Neural crest cell (in vitro differentiated cells): ENCODE results near the gene GABRD. TPM values are rescaled to one million over a fixed set of nuclear protein-coding genes. Genes with fewer than 3 reads are reported as not detected.

Source experiments
- DNase-seq: peaks from one replicate; pipeline ENCODE4 v3.0.0; 2021; ENCODE audit warnings: low read depth, mixed read lengths, low spot score
- H3K27ac Mint-ChIP-seq: one replicate; pipeline ENCODE4 v1.8.0; 2021; ENCODE audit warnings: mild to moderate bottlenecking, mixed read lengths; ENCODE audit not compliant: unreplicated experiment
- H3K27me3 Mint-ChIP-seq: 2 replicates; pipeline ENCODE4 v1.8.0; 2021; ENCODE audit warnings: low read depth, mild to moderate bottlenecking, mixed read lengths
- H3K36me3 Mint-ChIP-seq: 2 replicates; pipeline ENCODE4 v1.8.0; 2021; ENCODE audit warnings: low read depth, mild to moderate bottlenecking, mixed read lengths
- H3K4me1 Mint-ChIP-seq: 2 replicates; pipeline ENCODE4 v1.8.0; 2021; ENCODE audit warnings: mixed read lengths
- H3K4me3 Mint-ChIP-seq: one replicate; pipeline ENCODE4 v1.8.0; 2021; ENCODE audit warnings: mild to moderate bottlenecking, mixed read lengths
- H3K9me3 Mint-ChIP-seq: 2 replicates; pipeline ENCODE4 v1.8.0; 2021; ENCODE audit warnings: mixed read lengths
- total RNA-seq: library from RNA; stranded (reverse); gene quantifications from 2 replicates; pipeline ENCODE4 v1.2.1, GENCODE V29; 2021
- TF ChIP-seq, protein P1 (sequence below): fragments of 200-600 bp; sonication (generic); conservative IDR thresholded peaks from 2 replicates; pipeline ENCODE4 v1.5.0; 2021; ENCODE audit warnings: antibody characterized with exemption, mild to moderate bottlenecking

GABRD gene
- total RNA-seq, 1 donor from 2014 or later: 0.54 TPM

DNA sequence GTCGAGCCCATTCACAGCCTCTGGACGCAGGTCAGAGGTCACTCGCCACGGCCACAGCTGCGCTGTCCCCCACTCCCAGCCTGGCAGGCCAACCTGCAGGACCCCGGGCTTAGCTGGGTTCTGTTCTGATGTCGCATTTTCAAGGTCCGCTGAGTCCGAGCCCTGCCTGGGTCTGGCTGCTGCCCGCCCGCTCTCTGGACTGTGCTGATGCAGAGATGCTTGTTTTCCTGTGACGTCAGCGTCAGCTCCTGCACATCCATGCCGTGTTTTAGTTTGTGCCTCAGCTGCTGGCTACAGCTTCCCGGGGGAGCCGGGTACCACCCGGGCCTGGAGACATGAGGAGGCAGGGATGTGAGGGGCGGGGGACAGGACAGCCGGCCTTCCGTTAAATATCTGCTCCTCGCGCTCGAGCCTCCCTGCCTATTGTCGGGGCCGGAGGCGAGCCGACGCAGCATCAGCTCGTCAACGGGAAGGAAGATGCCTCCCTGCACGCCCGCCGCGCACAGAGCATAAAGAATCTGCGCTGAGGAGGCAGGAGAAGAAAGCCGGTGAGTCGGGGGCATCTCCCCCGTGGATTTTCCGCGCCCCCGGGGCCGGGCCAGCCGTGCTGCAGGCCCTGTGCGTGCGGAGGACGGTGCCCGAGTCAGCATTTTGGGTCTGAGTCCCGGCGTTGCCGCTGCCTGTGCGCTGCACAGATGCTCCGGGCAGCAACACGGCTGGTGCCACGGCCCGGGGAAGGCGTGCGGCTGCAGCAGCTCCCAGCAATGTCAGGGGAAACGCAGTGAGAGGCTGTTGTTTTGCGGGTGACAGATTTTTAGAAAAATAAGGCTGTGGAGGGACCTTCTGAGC, 54.5 kb downstream of the GABRD start:
- Mint-ChIP-seq H3K36me3 (peaks cover 14% of the 10 kb centered on the region), H3K9me3 (peaks cover 10% of the 10 kb centered on the region), H3K27me3 (no peaks in the 10 kb centered on the region), H3K4me3 (peak overlapping the region; percentile 82), H3K4me1 (peaks cover 15% of the 10 kb centered on the region), H3K27ac (peak overlapping the region; percentile 67)
- peak; percentile 58 for DNase-seq
- TF ChIP-seq, protein P1, sequence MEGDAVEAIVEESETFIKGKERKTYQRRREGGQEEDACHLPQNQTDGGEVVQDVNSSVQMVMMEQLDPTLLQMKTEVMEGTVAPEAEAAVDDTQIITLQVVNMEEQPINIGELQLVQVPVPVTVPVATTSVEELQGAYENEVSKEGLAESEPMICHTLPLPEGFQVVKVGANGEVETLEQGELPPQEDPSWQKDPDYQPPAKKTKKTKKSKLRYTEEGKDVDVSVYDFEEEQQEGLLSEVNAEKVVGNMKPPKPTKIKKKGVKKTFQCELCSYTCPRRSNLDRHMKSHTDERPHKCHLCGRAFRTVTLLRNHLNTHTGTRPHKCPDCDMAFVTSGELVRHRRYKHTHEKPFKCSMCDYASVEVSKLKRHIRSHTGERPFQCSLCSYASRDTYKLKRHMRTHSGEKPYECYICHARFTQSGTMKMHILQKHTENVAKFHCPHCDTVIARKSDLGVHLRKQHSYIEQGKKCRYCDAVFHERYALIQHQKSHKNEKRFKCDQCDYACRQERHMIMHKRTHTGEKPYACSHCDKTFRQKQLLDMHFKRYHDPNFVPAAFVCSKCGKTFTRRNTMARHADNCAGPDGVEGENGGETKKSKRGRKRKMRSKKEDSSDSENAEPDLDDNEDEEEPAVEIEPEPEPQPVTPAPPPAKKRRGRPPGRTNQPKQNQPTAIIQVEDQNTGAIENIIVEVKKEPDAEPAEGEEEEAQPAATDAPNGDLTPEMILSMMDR: no peak

DNA sequence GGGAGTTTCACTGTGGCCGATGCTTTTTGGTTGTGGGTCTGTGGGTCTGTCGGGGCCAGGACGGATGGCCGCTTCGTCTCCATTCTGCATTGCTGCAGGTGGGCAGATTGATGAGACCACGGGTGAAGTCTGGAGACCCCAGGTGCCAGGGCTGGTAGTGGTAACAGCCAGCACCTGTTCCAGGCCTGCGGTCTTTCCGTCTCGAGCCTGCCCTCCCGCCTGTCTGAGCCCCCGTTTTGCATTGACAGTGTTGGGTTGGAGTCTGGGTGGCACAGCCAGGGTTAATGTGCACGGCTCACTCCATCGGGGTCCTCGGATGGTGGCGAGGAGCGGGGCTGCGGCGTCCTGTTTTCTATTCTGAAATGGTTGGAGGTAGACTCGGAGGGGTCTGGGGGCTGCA, 55.3 kb downstream of the GABRD start:
- DNase-seq: no peak
- peaks cover 11% of the 10 kb centered on the region for H3K9me3 Mint-ChIP-seq
- peaks cover 15% of the 10 kb centered on the region for H3K36me3 Mint-ChIP-seq
- H3K4me3 Mint-ChIP-seq: peak overlapping the region; percentile 82
- no peak overlapping the region for H3K27ac Mint-ChIP-seq
- peaks cover 15% of the 10 kb centered on the region for H3K4me1 Mint-ChIP-seq
- no peaks in the 10 kb centered on the region for H3K27me3 Mint-ChIP-seq
- TF ChIP-seq, protein P1: no peak

DNA sequence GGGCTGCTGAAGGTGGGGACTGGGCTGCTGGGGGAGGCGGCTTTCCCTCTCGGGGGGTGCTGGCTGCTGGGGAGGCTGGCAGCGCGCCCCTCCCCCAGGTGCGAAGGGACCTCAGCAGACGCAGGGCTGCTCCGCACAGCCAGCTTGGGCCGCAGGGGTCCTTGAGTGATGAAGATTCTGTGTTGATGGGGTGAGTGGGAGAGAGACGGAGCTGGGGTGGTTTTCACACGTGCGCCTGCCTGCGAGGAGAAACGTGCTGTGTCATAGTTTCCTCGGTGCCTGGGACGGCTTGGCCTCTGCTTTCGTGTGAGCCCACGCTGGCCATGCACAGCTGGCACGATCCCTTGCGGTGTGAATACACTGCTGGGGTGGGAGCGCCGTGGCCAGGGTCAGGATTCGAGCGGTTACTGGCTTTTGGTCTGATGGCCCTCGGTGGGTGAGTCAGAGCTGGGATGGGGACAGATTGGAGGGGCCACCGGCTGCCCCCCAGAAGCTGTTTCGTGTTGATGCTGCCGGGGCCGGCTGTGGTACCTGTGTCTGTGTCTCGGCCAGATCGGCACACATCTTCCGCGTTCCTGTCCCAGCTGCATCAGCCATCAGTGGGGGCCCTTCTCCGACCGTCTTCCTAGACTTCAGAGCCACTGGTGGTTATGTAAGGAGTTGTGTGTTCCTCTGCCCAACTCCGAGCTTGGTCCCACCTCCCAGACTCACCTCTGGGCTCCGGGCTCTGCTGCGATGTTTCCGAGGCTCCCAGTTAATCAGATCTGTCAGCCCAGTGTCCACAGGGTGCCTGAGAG, 56.0 kb downstream of the GABRD start:
- no peak overlapping the region for H3K27ac Mint-ChIP-seq
- TF ChIP-seq, protein P1: no peak
- peaks cover 15% of the 10 kb centered on the region for H3K4me1 Mint-ChIP-seq
- peaks cover 11% of the 10 kb centered on the region for H3K9me3 Mint-ChIP-seq
- H3K36me3 Mint-ChIP-seq: peaks cover 15% of the 10 kb centered on the region
- H3K27me3 Mint-ChIP-seq: no peaks in the 10 kb centered on the region
- no peak for DNase-seq
- H3K4me3 Mint-ChIP-seq: peak overlapping the region; percentile 19

DNA sequence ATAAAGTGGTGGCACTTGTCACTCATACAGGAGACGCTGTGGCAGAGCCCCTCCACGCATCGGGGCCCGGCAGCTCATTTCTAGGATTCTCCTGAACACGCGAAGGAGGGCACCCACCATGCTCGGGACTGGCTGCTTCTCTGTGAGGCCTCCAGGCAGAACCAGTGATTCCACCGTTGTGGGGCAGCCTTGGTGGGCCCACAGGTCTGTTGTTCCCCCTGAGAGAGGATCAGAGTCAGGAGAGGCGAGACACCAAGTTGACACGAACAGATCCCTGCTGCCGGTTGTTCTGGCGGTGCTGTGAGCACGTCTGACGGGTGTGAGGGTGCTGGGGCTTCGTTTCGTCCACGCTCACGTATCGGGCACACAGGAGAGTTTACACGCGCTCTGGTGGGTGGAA, 57.7 kb downstream of the GABRD start:
- Mint-ChIP-seq H3K27me3 (no peaks in the 10 kb centered on the region), H3K4me3 (peak overlapping the region; percentile 27), H3K27ac (no peak overlapping the region), H3K9me3 (peaks cover 11% of the 10 kb centered on the region), H3K36me3 (peaks cover 15% of the 10 kb centered on the region), H3K4me1 (peaks cover 15% of the 10 kb centered on the region)
- TF ChIP-seq, protein P1: no peak
- no peak for DNase-seq

DNA sequence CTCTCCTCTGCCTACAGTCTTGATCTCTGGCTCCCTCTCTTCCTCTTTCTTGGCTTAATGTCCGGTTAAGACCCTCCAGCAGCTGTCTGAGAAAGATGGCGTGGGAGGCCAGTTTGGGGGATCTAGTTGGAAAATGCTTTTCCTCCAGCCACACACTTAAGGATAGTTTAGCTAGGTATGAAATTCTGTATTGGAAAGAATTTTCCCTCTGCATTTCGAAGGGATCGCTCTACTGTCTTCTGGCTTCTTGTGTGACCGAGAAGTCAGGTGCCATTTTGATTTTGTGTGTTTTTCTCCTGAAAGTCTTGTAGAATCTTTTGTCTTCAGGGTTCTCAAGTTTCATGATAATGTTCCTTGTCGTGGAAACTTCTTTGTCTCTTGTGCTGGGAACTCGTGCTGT, 59.0 kb downstream of the GABRD start:
- no peak for DNase-seq
- Mint-ChIP-seq H3K4me3 (no peak overlapping the region), H3K27ac (no peak overlapping the region), H3K36me3 (peaks cover 15% of the 10 kb centered on the region), H3K27me3 (no peaks in the 10 kb centered on the region), H3K9me3 (peaks cover 11% of the 10 kb centered on the region), H3K4me1 (peaks cover 14% of the 10 kb centered on the region)
- TF ChIP-seq, protein P1: no peak
